Fibroblast of lung (primary cell): ENCODE measurements around the gene GLP2R.

Source experiments
- EZH2 ChIP-seq: IDR thresholded peaks from 2 replicates; pipeline ENCODE4 v1.5.1; 2012; ENCODE audit warnings: low read length, control low read depth, mild to moderate bottlenecking; ENCODE audit errors: missing control alignments
- TF ChIP-seq, protein P1 (sequence below), 2 donors: IDR thresholded peaks in 1 of 2; conservative IDR thresholded peaks in 1 of 2; 1 replicate in 1 of 2; 2 replicates in 1 of 2; pipeline ENCODE4 v1.5.1; 2011 to 2012; ENCODE audit warnings: low read length in 2 of 2, control low read depth in 1 of 2, inconsistent platforms in 1 of 2, low read depth in 1 of 2, mild to moderate bottlenecking in 1 of 2

- TF ChIP-seq, protein P1, sequence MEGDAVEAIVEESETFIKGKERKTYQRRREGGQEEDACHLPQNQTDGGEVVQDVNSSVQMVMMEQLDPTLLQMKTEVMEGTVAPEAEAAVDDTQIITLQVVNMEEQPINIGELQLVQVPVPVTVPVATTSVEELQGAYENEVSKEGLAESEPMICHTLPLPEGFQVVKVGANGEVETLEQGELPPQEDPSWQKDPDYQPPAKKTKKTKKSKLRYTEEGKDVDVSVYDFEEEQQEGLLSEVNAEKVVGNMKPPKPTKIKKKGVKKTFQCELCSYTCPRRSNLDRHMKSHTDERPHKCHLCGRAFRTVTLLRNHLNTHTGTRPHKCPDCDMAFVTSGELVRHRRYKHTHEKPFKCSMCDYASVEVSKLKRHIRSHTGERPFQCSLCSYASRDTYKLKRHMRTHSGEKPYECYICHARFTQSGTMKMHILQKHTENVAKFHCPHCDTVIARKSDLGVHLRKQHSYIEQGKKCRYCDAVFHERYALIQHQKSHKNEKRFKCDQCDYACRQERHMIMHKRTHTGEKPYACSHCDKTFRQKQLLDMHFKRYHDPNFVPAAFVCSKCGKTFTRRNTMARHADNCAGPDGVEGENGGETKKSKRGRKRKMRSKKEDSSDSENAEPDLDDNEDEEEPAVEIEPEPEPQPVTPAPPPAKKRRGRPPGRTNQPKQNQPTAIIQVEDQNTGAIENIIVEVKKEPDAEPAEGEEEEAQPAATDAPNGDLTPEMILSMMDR (conservative IDR thresholded peaks at IDR 0.05 in 1 of 2, IDR thresholded peaks at IDR 0.05 in 1 of 2; ENCODE audit: low read depth in 1 of 2, low read length in 2 of 2): no peak
- TF ChIP-seq EZH2: no peak
Measured at GRCh38 chr17:9917131-9917530, 91.4 kb downstream of the GLP2R start.
